OCI-M2 (cell line): ENCODE data around the gene GREM2.

Source experiments
- DNase-seq: peaks from one replicate; lab custom pipeline; 2025; ENCODE audit not compliant: unreplicated experiment; lab: John Stamatoyannopoulos, UW

Gene GREM2

GRCh38 chr1:240610636-240611035 lies 1.3 kb downstream of the GREM2 start:
- DNase-seq, result no peak

- DNase-seq, result no peak
These were observed 2.4 kb downstream of the GREM2 start for GRCh38 chr1:240609527-240610060.

GRCh38 chr1:240608707-240609106 lies 3.2 kb downstream of the GREM2 start:
- DNase-seq, result no peak

- DNase-seq, result no peak
These were observed 4.9 kb downstream of the GREM2 start for GRCh38 chr1:240607006-240607405.

- no peak for DNase-seq
These were observed 9.8 kb downstream of the GREM2 start for GRCh38 chr1:240602189-240602588.

- no peak for DNase-seq
These were observed 12.1 kb downstream of the GREM2 start for GRCh38 chr1:240599830-240600229.

- DNase-seq, result no peak
These were observed 12.7 kb downstream of the GREM2 start for GRCh38 chr1:240599299-240599698.

- no peak for DNase-seq
These were observed 13.5 kb downstream of the GREM2 start for GRCh38 chr1:240598216-240599001.

GRCh38 chr1:240597153-240597745 lies 14.7 kb downstream of the GREM2 start:
- no peak for DNase-seq

- DNase-seq, result no peak
These were observed 16.5 kb downstream of the GREM2 start for GRCh38 chr1:240595476-240595875.

- no peak for DNase-seq
These were observed 20.4 kb downstream of the GREM2 start for GRCh38 chr1:240591564-240591963.

- no peak for DNase-seq
These were observed 20.9 kb downstream of the GREM2 start for GRCh38 chr1:240591078-240591477.

- DNase-seq, result no peak
These were observed 22.3 kb downstream of the GREM2 start for GRCh38 chr1:240589585-240590110.

GRCh38 chr1:240586006-240586405 lies 25.9 kb downstream of the GREM2 start:
- no peak for DNase-seq

GRCh38 chr1:240582953-240583352 lies 29.0 kb downstream of the GREM2 start:
- no peak for DNase-seq

GRCh38 chr1:240579511-240579910 lies 32.4 kb downstream of the GREM2 start:
- DNase-seq, result no peak

GRCh38 chr1:240577095-240577494 lies 34.9 kb downstream of the GREM2 start:
- DNase-seq, result no peak

GRCh38 chr1:240575981-240576662 lies 35.8 kb downstream of the GREM2 start:
- DNase-seq, result no peak

GRCh38 chr1:240572328-240572727 lies 39.6 kb downstream of the GREM2 start:
- no peak for DNase-seq

- DNase-seq, result no peak
These were observed 40.2 kb downstream of the GREM2 start for GRCh38 chr1:240571782-240572181.

- DNase-seq, result no peak
These were observed 44.9 kb downstream of the GREM2 start for GRCh38 chr1:240567066-240567465.

- no peak for DNase-seq
These were observed 49.2 kb downstream of the GREM2 start for GRCh38 chr1:240562779-240563178.
